Kidney (tissue), 14 donors: Measurements from ENCODE around the gene GOLPH3L. TPM values are rescaled to one million over a fixed set of nuclear protein-coding genes. Genes with fewer than 3 reads are reported as not detected.
A peak's percentile ranks its signal among the peaks of the same experiment; 100 is the strongest.
"Not testable (repeated sequence)": the region's sequence is repeated elsewhere in the genome, so short reads cannot be mapped to it uniquely, and the experiment has no call there.

Source experiments
- DNase-seq, 5 donors: peaks; one replicate each; pipeline ENCODE4 v3.0.0-alpha.2; 2013 to 2020
- FAIRE-seq: peaks from 2 replicates; lab custom pipeline; 2012; peaks lifted over from hg19 to GRCh38; lab: Jason Lieb, UNC
- H3K27ac ChIP-seq, 2 donors: one replicate each; pipeline ENCODE4 v1.7.0; 2013; ENCODE audit warnings: low read depth in 2 of 2, low read length in 2 of 2, inconsistent platforms in 1 of 2
- H3K27me3 ChIP-seq: one replicate; pipeline ENCODE4 v1.7.1; 2013; ENCODE audit warnings: low read length, inconsistent platforms; ENCODE audit not compliant: control insufficient read depth, insufficient read depth
- H3K36me3 ChIP-seq, 3 donors: one replicate each; pipeline versions ENCODE4 v1.7.0 to v1.7.1; 2013; ENCODE audit warnings: low read length in 3 of 3, control low read depth in 1 of 3, inconsistent platforms in 1 of 3; ENCODE audit not compliant: insufficient read depth in 3 of 3, control insufficient read depth in 2 of 3
- H3K4me1 ChIP-seq, 3 donors: one replicate each; pipeline versions ENCODE4 v1.7.0 to v1.7.1; 2013; ENCODE audit warnings: low read length in 3 of 3, inconsistent platforms in 1 of 3, low read depth in 1 of 3; ENCODE audit not compliant: control insufficient read depth in 2 of 3, insufficient read depth in 2 of 3
- H3K4me3 ChIP-seq, 3 donors: one replicate each; pipeline versions ENCODE4 v1.7.0 to v1.8.1; 2013; ENCODE audit warnings: low read length in 3 of 3, control low read depth in 1 of 3, inconsistent platforms in 1 of 3
- H3K9ac ChIP-seq, 3 donors: one replicate each; pipeline versions ENCODE4 v1.7.0 to v1.7.1; 2013; ENCODE audit warnings: low read length in 3 of 3, control low read depth in 1 of 3, inconsistent platforms in 1 of 3
- H3K9me3 ChIP-seq, 3 donors: one replicate each; pipeline versions ENCODE4 v1.7.0 to v1.7.1; 2013; ENCODE audit warnings: low read length in 3 of 3, control low read depth in 1 of 3, inconsistent platforms in 1 of 3; ENCODE audit not compliant: control insufficient read depth in 2 of 3, insufficient read depth in 1 of 3
- intact Hi-C: fragments of 100-400 bp; cut with DNase I; formaldehyde crosslinking; loops from one replicate; pipeline ENCODE4 v1.11.1; 2022
- polyA plus RNA-seq: library from polyadenylated mRNA; stranded (reverse); fragments of 350-450 nt; fragmentation: Illumina TruSeq; extraction: RNeasy Lipid Tissue Mini Kit (QIAGEN cat#74804); gene quantifications from one replicate; pipeline ENCODE4 v1.2.3, GENCODE V29; 2014; ENCODE audit warnings: low read depth, low replicate concordance; ENCODE audit not compliant: insufficient read depth
- total RNA-seq: library from RNA; stranded (reverse); fragmentation: NEBNext Ultra II Directional; extraction: Animal tissue kit (Norgen Biotek cat#: 25700); gene quantifications from one replicate; pipeline ENCODE4 v1.2.1, GENCODE V29; 2021
- TF ChIP-seq, protein P1 (sequence below): IDR thresholded peaks from 3 replicates; pipeline ENCODE4 v1.5.1; 2012; ENCODE audit warnings: mild to moderate bottlenecking, moderate library complexity, borderline replicate concordance; ENCODE audit not compliant: insufficient read depth; ENCODE audit errors: extremely low read depth
- donor health status: control.
- donor health status: control.
- donor health status: control.
- donor health status: control.
- donor health status: control.
- donor health status: DM: yes; HTN: yes; CAD: no.
- donor health status: Normal renal cell carcinoma (clear cell type).

The GOLPH3L gene
- total and polyA plus RNA-seq, 2 donors from 2014 or later = 21.1 to 36.1 TPM

DNA sequence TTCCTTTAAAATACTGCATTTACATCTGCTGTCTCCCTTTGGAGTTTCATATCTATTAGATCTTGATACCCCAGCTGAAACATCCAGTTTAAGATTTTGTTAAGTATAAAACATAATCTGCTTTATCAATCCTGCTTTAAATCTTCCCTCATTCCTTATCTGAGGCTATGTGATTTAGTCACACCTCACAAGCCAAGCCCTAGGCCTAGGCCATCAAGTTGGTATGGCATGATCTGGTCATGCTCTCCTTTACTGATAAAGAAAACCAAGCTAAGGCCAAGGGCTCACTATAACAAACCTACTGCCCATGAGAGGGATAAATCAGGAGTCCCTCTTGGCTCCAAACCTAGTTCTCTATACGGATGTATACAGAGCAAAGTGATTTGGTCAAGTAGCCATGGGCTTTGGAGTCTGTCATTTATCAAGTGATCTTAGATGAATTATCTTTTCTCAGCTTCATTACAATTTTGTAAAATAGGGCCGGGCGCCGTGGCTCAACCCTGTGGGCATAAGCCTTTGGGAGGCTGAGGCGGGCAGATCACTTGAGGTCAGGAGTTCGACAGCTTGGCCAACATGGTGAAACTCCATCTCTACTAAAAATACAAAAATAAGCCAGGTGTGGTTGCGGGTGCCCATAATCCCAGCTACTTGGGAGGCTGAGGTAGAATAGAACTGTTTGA, 90.4 kb downstream of the GOLPH3L start:
- H3K27ac ChIP-seq = no peak overlapping the region
- no peak overlapping the region for H3K4me3 ChIP-seq
- no peaks in the 10 kb centered on the region for H3K27me3 ChIP-seq
- intact Hi-C loops = no loop called here
- TF ChIP-seq, protein P1, sequence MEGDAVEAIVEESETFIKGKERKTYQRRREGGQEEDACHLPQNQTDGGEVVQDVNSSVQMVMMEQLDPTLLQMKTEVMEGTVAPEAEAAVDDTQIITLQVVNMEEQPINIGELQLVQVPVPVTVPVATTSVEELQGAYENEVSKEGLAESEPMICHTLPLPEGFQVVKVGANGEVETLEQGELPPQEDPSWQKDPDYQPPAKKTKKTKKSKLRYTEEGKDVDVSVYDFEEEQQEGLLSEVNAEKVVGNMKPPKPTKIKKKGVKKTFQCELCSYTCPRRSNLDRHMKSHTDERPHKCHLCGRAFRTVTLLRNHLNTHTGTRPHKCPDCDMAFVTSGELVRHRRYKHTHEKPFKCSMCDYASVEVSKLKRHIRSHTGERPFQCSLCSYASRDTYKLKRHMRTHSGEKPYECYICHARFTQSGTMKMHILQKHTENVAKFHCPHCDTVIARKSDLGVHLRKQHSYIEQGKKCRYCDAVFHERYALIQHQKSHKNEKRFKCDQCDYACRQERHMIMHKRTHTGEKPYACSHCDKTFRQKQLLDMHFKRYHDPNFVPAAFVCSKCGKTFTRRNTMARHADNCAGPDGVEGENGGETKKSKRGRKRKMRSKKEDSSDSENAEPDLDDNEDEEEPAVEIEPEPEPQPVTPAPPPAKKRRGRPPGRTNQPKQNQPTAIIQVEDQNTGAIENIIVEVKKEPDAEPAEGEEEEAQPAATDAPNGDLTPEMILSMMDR = no peak
- no peak for DNase-seq
- H3K9ac ChIP-seq = no peak overlapping the region
- peaks cover 0 to 8% (median 4%) of the 10 kb centered on the region in 3 donors for H3K4me1 ChIP-seq
- no peak for FAIRE-seq
- no peaks in the 10 kb centered on the region for H3K36me3 ChIP-seq
- H3K9me3 ChIP-seq = no peaks in the 10 kb centered on the region

DNA sequence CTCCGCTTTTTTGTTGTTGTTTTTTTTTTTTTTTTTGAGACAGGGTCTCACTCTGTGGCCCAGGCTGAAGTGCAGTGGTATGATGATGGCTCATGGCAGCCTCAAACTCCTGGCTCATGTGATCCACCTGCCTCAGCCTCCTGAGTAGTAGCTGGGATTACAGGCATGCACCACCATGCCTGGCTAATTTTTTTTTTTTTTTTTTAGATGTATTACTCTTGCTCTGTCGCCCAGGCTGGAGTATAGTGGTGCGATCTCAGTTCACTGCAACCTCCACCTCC, 91.6 kb downstream of the GOLPH3L start:
- not testable (repeated sequence) for H3K36me3 ChIP-seq, FAIRE-seq

GRCh38 chr1:150604226-150604588, 92.7 kb downstream of the GOLPH3L start:
- peak overlapping the region; percentile 19 to 47 for H3K27ac ChIP-seq
- FAIRE-seq = no peak
- intact Hi-C loops = no loop called here
- H3K27me3 ChIP-seq = no peaks in the 10 kb centered on the region
- H3K9ac ChIP-seq = no peak overlapping the region
- no peak for DNase-seq
- H3K4me1 ChIP-seq = peaks cover 0 to 4% (median 4%) of the 10 kb centered on the region in 3 donors
- no peaks in the 10 kb centered on the region for H3K36me3 ChIP-seq
- H3K9me3 ChIP-seq = no peaks in the 10 kb centered on the region
- no peak overlapping the region for H3K4me3 ChIP-seq
- TF ChIP-seq, protein P1 = no peak

More for the DNA sequence above, 91.6 kb downstream of the GOLPH3L start:
- H3K27me3 ChIP-seq, DNase-seq, H3K4me1 ChIP-seq, H3K4me3 ChIP-seq, H3K9me3 ChIP-seq, H3K9ac ChIP-seq, intact Hi-C loops: not testable (repeated sequence)
- peak overlapping the region; percentile 47 to 61 for H3K27ac ChIP-seq

DNA sequence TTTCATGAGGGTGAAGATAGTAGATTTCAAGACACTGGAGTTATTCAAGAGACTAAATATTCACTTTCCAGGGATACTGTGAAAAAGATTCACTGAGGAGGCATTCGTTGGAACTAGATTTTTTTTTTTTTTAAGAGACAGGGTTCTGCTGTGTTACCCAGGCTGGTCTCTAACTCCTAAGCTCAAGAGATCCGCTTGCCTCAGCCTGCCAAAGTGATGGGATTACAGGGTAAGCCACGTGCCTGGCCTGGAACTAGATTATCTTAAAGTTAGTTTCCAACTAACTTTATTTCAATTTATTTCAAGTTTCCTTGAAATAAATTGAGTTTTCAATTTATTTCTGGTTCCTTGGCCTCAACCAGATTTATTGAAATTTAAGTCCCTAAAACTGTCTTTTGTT, 93.2 kb downstream of the GOLPH3L start:
- H3K27ac ChIP-seq = no peak overlapping the region
- peaks cover 0 to 4% (median 4%) of the 10 kb centered on the region in 3 donors for H3K4me1 ChIP-seq
- H3K27me3 ChIP-seq = no peaks in the 10 kb centered on the region
- TF ChIP-seq, protein P1 = no peak
- no peak overlapping the region for H3K4me3 ChIP-seq
- DNase-seq = no peak
- H3K36me3 ChIP-seq = no peaks in the 10 kb centered on the region
- intact Hi-C loops = no loop called here
- H3K9me3 ChIP-seq = no peaks in the 10 kb centered on the region
- no peak overlapping the region for H3K9ac ChIP-seq
- FAIRE-seq = no peak

DNA sequence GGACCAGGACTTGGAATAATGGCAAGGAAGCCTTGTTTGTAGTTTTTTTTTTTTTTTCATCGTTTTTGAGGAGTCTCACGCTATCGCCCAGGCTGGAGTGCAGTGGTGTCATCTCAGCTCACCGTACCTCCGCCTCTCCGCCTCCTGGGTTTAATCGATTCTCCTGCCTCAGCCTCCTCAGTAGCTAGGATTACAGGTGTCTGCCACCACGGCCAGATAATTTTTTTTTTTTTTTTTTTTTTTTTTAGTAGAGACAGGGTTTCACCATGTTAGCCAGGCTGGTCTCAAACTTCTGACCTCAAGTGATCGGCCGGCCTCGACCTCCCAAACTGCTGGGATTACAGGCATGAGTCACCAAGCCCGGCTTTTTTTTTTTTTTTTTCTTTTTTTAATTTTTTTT, 94.6 kb downstream of the GOLPH3L start:
- H3K4me3 ChIP-seq, H3K9ac ChIP-seq, FAIRE-seq, H3K9me3 ChIP-seq, H3K4me1 ChIP-seq, H3K27ac ChIP-seq, H3K36me3 ChIP-seq, intact Hi-C loops, DNase-seq, H3K27me3 ChIP-seq: not testable (repeated sequence)
